GM19372 (cell line): Measurements from ENCODE around the gene METTL26.

ENCODE experiments used
- ATAC-seq: cut with Tn5 transposase; IDR thresholded peaks from one replicate; pipeline ENCODE4 v1.9.1; 2021; ENCODE audit warnings: mild to moderate bottlenecking, low read depth, moderate library complexity; ENCODE audit not compliant: unreplicated experiment

Gene METTL26

DNA sequence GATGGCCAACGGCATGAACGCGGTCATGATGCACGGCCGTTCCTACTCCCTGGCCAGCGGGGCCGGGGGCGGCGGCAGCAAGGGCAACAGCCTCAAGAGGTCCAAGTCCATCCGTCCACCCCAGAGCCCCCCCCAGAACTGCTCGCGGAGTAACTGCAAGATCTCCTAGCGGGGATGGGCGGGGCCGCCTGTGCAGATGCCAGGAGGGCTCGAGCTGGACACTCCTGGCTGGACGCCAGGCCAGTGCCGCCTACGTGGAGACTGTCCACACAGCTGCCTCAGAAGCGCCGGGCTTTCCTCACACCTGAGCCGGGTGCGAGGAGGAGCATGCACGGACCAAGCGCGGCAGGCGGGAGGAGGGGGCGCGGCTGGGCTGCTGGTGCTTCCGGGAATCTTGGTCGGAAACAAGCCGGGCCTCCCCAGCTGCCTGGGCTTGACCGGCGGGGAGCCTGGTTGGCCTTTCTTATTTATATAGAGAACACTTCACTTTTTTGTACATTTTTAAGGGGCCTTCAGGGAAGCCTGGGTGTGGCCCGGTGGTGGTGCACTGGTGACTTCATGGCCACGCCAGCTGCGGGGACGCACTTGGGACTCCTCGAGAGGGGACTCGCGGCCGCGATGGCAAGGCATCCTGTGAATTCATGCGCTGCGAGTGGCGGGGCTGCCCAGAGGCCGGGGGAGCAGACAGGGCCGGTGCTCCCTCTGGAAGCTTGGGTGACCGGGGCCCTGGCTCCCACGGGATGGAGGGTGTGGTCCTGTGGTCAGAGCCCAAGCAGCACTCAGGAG, 8.5 kb downstream of the METTL26 start:
- ATAC-seq: no peak

DNA sequence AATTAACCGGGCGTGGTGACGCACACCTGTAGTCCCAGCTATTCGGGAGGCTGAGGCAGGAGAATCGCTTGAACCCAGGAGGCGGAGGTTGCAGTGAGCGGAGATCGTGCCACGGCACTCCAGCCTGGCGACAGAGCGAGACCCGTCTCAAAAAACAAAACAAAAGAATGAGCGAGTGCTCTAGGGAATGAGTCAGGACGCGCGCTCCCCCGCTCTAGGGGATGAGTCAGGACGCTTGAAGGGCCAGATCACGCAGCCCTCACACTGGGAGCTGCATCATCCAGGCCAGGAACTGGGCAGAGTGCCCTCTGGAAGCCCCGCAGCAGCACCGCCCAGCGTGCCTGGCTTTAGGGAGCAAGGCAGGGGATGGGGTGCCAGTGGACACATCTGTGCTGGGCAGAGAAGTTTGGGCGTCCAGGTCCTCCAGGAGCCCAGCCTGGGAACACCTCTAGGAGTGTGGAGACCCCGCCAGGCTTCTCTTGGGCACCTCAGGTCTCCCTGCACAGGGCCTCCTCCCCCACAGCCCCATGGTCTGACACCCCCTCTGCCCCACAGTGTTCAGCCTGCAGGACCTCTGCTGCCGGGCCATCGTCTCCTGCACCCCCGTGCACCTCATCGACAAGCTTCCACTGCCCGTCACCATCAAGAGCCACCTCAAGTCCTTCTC, 9.2 kb downstream of the METTL26 start:
- no peak for ATAC-seq

- ATAC-seq: no peak
Observed at GRCh38 chr16:625977-626765, 9.9 kb downstream of the METTL26 start.

DNA sequence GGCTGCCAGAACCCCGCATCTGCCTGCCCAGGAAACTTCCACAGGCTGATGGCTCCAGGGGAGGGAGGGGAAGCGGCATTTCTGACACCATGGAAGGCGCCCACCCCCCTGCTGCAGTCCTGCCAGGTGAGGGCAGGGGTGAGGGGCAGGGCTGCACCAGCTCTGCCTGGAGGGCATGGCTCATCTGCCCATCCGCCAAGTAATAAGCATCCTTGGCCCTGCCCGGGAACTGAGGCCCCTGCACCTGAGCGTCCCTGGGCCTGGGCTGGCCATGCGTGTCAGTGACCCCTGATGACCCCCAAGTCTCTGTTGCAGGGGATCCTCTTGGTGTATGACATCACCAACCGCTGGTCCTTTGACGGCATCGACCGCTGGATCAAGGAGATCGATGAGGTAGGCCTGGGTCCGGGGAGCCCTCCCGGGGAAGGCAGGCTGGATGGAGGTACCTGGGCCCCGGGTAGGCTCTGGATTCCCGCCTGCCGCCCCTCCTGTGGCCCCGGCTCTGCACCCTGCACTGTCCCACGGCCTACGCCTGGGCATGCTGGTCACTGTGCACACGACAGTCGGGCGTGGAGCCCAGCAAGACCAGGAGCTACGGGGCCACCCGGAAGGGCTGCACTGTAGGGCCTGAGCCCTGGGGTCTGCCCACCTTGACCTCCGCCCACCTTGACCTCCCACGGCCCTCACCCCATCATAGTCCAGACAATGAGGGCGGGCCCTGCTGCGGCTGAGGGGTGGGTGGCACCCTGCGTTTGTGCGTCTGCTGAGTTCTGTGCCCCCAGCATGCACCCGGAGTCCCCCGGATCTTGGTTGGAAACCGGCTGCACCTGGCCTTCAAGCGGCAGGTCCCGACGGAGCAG, 10.8 kb downstream of the METTL26 start:
- no peak for ATAC-seq

- no peak for ATAC-seq
Observed at GRCh38 chr16:624526-625070, 11.5 kb downstream of the METTL26 start.

DNA sequence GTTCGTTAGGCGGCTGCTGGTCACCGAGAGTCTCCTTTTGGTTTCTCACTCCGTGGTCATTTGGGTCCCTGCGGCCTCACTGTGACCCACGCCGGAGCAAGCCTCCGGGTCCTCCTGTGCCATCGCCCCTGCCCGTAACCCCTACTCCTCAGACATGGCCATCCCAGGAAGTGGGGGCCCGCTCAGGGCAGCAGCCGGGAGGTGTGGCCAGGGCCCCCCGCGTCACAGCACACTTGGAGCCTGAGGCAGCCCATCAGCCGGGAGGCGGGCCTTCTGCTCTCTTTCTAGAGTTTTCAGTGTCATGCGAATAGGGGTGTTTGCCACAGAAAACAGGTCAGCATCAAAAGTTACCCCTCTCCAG, 13.2 kb downstream of the METTL26 start:
- ATAC-seq: no peak

DNA sequence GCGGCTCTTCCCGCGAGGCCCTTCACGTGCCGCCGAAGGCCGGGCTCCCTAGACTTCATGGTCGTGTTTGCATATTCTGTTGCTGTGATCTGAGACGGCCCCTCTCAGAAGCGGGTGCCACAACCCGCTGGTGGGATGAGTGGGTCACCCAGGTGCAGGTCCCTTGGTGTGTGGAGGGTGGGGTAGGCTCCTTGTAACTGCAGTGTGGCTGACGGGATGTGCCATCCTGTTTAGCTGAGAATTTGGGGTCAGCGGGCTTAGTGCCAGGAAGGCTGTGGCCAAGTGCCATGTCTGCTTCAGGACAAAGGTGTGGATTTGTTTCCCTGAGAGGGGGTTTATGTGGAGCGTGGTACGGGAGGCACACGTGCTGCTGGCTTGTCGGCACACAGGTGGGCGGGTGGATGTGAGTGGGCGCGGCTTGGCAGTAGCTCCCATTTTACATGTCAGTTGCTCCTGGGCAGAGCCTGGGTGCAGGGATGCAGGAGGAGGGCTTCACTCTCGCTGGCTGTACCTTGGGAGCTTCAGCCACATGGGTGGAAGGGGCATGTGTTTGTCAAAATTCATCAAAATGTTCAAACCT, 14.5 kb downstream of the METTL26 start:
- no peak for ATAC-seq

DNA sequence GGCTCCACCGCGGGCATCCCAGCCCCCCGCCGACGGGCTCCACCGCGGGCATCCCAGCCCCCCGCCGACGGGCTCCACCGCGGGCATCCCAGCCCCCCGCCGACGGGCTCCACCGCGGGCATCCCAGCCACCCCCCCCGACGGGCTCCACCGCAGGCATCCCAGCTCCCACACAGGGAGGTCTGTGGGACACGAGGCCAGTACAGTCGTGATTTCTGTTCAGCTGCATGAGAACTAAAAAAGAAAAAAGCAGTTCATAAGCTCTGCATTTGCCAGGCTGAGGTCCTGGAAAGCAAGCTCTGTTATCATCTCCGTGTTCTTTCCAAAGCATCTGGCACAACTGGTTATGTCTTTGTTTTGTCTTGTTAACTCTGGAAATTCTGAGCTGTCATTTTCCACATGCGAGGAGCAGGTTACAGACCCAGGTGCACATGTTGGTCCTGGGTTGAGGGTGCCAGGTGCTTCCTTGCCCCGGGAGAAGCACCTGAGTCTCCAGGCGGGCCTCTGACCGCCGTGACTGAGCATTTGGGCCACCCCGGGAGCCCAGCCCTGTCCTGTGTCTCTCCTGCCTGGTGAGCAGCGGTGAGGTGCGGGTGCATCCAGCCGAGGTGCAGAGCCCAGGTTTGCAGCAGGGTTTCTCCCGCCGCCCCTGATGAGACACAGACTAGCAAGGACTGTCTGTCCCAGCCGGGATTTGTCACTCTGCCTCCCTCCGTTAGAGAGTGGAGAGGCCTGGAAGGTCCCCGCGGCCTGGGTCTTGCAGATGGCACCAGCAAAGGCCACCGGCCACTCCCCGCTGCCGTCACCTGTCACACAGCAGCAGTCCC, 15.2 kb downstream of the METTL26 start:
- no peak for ATAC-seq

DNA sequence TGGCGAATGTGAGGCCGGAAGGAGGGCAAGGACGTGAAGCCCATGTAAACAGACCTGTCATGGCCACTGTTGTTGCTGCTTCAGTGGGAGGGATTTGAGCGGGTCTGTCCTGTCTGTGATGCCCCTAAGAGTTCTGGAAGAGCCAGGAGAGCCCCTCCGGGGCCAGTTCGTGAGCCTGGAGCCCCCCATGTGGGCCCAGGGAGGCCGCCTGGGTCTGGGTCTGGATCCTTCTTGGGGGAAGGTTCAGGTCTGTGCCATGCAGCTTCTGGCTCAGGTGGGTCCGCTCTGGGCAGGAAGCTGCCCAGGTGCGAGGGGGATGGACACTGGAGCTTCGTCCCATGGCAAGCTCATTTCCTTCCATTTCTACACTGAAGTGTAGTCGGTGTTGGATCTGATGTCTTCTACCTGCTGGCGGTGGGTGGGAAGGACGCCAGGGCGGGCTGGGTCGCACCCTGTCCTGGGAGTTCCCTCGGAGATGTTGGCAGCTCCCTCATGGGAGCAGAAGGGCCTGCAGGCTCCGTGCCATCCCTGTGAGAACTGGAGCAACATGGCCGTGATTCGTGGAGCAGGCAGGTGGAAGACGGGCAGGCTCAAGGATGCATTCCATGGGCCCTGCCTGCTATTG, 16.5 kb downstream of the METTL26 start:
- ATAC-seq: no peak

DNA sequence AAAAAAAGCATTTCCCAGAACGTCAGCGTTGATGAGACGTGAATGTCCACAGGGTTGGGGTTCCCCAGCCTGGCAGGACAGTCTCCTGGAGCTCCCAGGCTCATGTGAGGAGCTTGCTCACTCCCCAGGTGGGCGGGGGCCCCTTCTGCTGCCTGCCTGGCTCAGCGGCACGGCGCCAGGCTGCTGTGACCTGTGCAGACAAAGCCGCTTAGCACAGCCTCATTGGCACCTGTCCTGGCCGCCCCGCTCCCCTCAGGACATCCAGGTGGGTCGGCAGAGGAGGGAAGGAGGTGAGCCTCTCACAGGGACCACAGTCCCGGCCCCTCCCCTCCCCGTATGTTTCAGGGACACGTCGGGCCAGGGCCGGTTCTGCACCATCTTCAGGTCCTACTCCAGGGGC, 18.2 kb downstream of the METTL26 start:
- no peak for ATAC-seq

- no peak for ATAC-seq
Observed at GRCh38 chr16:616733-617586, 19.1 kb downstream of the METTL26 start.

- no peak for ATAC-seq
Observed at GRCh38 chr16:615122-615521, 21.0 kb downstream of the METTL26 start.

DNA sequence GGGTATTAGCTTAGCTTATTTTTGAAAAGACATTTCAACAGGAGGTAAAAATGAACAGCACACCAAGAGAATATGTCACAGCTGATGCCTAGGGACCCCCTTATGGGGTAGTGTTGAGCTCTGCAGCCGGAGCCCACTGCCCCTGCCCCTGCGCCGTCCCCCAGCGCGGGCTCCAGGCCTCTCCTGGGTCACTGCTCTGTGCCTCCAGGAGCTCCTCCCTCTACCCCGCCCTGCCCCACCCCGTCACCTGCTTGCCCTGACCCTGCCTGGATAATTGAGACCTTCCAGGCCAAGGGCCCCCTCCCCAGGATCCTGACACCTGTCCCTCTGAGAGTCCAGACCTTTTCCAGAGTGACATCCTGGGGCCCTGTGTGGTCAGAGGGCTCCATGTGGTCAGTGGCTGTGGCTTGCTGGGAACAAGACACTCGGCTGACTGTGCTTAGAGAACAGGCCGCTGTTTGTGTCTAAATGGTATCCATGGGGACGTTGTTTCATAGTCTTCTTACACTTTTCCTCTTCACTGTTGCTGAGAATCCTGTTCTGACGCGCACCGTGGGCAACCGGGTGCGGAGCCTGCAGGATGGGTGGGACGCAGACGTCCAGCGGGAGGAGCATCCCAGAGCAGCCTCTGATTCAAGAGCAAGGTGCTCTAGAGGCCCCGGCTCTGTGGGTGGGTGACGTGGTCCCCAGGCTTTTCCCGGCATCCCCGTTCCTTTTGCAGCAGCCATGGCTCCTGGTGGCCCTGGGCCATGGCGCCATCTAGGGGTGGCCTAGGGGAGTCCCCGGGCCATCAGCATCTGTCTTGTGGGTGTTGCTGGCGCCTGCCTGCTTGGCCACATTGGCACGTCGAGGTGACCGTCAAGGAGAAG, 25.4 kb downstream of the METTL26 start:
- ATAC-seq: no peak

GRCh38 chr16:609984-610383, 26.1 kb downstream of the METTL26 start:
- no peak for ATAC-seq

- ATAC-seq: no peak
Observed at GRCh38 chr16:609316-609715, 26.8 kb downstream of the METTL26 start.

DNA sequence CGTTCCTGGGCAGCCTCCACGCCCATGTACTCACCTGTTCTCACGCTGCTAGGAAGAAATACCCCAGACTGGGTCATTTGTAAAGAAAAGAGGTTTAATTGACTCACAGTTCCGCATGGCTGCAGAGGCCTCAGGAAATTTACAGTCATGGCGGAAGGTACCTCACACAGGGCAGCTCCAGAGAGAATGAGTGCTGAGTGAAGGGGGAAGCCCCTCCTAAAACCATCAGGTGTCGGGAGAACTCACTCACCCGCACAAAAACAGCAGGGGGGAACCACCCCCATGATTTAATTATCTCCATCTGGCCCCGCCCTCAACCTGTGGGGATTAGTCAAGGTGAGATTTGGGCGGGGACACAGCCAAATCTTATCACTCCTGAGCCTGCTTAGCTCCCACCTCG, 28.1 kb downstream of the METTL26 start:
- no peak for ATAC-seq
